Liver (tissue), 9 donors: ENCODE data around the gene LRRC45. TPM values are rescaled to one million over a fixed set of nuclear protein-coding genes. Genes with fewer than 3 reads are reported as not detected.

Experiments used
- DNase-seq: peaks from one replicate; pipeline ENCODE4 v3.0.0-alpha.2; 2017; ENCODE audit warnings: low spot score
- H3K27ac ChIP-seq, 2 donors: one replicate each; pipeline ENCODE4 v1.7.0; 2013; ENCODE audit warnings: inconsistent platforms in 2 of 2, low read length in 2 of 2, control low read depth in 1 of 2, low read depth in 1 of 2, mild to moderate bottlenecking in 1 of 2
- H3K27me3 ChIP-seq, 4 donors: one replicate each; pipeline versions ENCODE4 v1.6.1 to v1.7.0; 2013; ENCODE audit warnings: low read length in 3 of 4, inconsistent platforms in 1 of 4, mild to moderate bottlenecking in 1 of 4, moderate library complexity in 1 of 4; ENCODE audit not compliant: control insufficient read depth in 4 of 4, insufficient read depth in 4 of 4
- H3K36me3 ChIP-seq, 4 donors: one replicate each; pipeline versions ENCODE4 v1.6.1 to v1.7.0; 2013; ENCODE audit warnings: low read length in 3 of 4, mild to moderate bottlenecking in 3 of 4, low read depth in 1 of 4, moderate library complexity in 1 of 4; ENCODE audit not compliant: control insufficient read depth in 4 of 4, insufficient read depth in 3 of 4
- H3K4me1 ChIP-seq, 4 donors: one replicate each; pipeline versions ENCODE4 v1.6.1 to v1.7.0; 2013; ENCODE audit warnings: low read length in 3 of 4, mild to moderate bottlenecking in 3 of 4, moderate library complexity in 1 of 4; ENCODE audit not compliant: control insufficient read depth in 4 of 4, insufficient read depth in 4 of 4
- H3K4me3 ChIP-seq, 3 donors: one replicate each; pipeline versions ENCODE4 v1.6.1 to v1.7.0; 2013; ENCODE audit warnings: low read length in 3 of 3, control low read depth in 1 of 3, low read depth in 1 of 3, mild to moderate bottlenecking in 1 of 3
- H3K9ac ChIP-seq, 2 donors: one replicate each; pipeline ENCODE4 v1.7.0; 2013; ENCODE audit warnings: low read length in 2 of 2, mild to moderate bottlenecking in 2 of 2, moderate library complexity in 2 of 2, control low read depth in 1 of 2, low read depth in 1 of 2
- H3K9me3 ChIP-seq, 4 donors: one replicate each; pipeline versions ENCODE4 v1.6.1 to v1.7.0; 2013; ENCODE audit warnings: low read length in 3 of 4; ENCODE audit not compliant: control insufficient read depth in 4 of 4
- EGR1 ChIP-seq, 2 donors: IDR thresholded peaks; 2 replicates each; pipeline ENCODE4 v1.6.1; 2016 to 2018; ENCODE audit warnings: antibody characterized with exemption in 2 of 2, low read depth in 2 of 2
- FOXA1 ChIP-seq: IDR thresholded peaks from 2 replicates; pipeline ENCODE4 v1.6.1; 2016; ENCODE audit warnings: antibody characterized with exemption
- GABPA ChIP-seq, 2 donors: IDR thresholded peaks in 1 of 2; conservative IDR thresholded peaks in 1 of 2; 2 replicates each; pipeline ENCODE4 v1.6.1; 2016; ENCODE audit warnings: antibody characterized with exemption in 2 of 2, mild to moderate bottlenecking in 1 of 2, moderate library complexity in 1 of 2
- HNF4A ChIP-seq, 2 donors: conservative IDR thresholded peaks; 2 replicates each; pipeline ENCODE4 v1.6.1; 2016; ENCODE audit warnings: antibody characterized with exemption in 2 of 2, mild to moderate bottlenecking in 2 of 2
- HNF4G ChIP-seq: IDR thresholded peaks from 2 replicates; pipeline ENCODE4 v1.6.1; 2016; ENCODE audit warnings: antibody characterized with exemption
- JUND ChIP-seq, 2 donors: IDR thresholded peaks; 2 replicates each; pipeline ENCODE4 v1.6.1; 2016; ENCODE audit warnings: antibody characterized with exemption in 2 of 2
- NR2F2 ChIP-seq: IDR thresholded peaks from 2 replicates; pipeline ENCODE4 v1.6.1; 2016; ENCODE audit warnings: antibody characterized with exemption
- RAD21 ChIP-seq, 2 donors: IDR thresholded peaks; 2 replicates each; pipeline ENCODE4 v1.6.1; 2016; ENCODE audit warnings: antibody characterized with exemption in 2 of 2, mild to moderate bottlenecking in 2 of 2
- RXRA ChIP-seq, 2 donors: IDR thresholded peaks; 2 replicates each; pipeline ENCODE4 v1.6.1; 2017 to 2018; ENCODE audit warnings: antibody characterized with exemption in 2 of 2, mild to moderate bottlenecking in 1 of 2
- YY1 ChIP-seq: IDR thresholded peaks from 2 replicates; pipeline ENCODE4 v1.6.1; 2016; ENCODE audit warnings: antibody characterized with exemption, mild to moderate bottlenecking
- WGBS: extraction: QIAGEN DNeasy Blood & Tissue Kit; methylation state at CpG from one replicate; pipeline ENCODE4 v1.1.7; 2013; 5-methylcytosine and 5-hydroxymethylcytosine counted together
- polyA plus RNA-seq, 2 donors: library from polyadenylated mRNA; stranded (reverse) in 1 of 2; unstranded in 1 of 2; fragments of 200-250 nt in 1 of 2; fragments of >200 nt in 1 of 2; fragmentation: Nextera tagmentation in 1 of 2; extraction: Ambion mirVana in 1 of 2; gene quantifications; one replicate each; pipeline versions ENCODE4 v1.2.1 to v1.2.3, GENCODE V29; 2013 to 2015
- total RNA-seq, 2 donors: library from RNA; depleted of rRNA; stranded (reverse); fragments of >200 nt; gene quantifications; one replicate each; pipeline ENCODE4 v1.2.3, GENCODE V29; 2014
- TF ChIP-seq, protein P1 (sequence below): fragments of 150-350 bp; IDR thresholded peaks from 2 replicates; pipeline ENCODE4 v1.5.1; 2017; ENCODE audit warnings: improper control_type of control experiment, low read depth, low read length; ENCODE audit not compliant: missing input control
- TF ChIP-seq, protein P2 (sequence below): IDR thresholded peaks from 2 replicates; pipeline ENCODE4 v1.6.1; 2016; ENCODE audit warnings: antibody characterized with exemption
- TF ChIP-seq, protein P3 (sequence below): IDR thresholded peaks from 2 replicates; pipeline ENCODE4 v1.6.1; 2016; ENCODE audit warnings: antibody characterized with exemption, mild to moderate bottlenecking
- TF ChIP-seq, protein P4 (sequence below): IDR thresholded peaks from 2 replicates; pipeline ENCODE4 v1.6.1; 2016; ENCODE audit warnings: antibody characterized with exemption
- TF ChIP-seq, protein P5 (sequence below): IDR thresholded peaks from 2 replicates; pipeline ENCODE4 v1.6.1; 2016; ENCODE audit warnings: antibody characterized with exemption
- donor health status: healthy.
- donor health status: healthy.
- donor health status: healthy.
- donor health status: healthy.
- donor health status: healthy.

The LRRC45 gene
- total and polyA plus RNA-seq, 4 donors = 4.0 to 14.1 (median 7.0) TPM

DNA sequence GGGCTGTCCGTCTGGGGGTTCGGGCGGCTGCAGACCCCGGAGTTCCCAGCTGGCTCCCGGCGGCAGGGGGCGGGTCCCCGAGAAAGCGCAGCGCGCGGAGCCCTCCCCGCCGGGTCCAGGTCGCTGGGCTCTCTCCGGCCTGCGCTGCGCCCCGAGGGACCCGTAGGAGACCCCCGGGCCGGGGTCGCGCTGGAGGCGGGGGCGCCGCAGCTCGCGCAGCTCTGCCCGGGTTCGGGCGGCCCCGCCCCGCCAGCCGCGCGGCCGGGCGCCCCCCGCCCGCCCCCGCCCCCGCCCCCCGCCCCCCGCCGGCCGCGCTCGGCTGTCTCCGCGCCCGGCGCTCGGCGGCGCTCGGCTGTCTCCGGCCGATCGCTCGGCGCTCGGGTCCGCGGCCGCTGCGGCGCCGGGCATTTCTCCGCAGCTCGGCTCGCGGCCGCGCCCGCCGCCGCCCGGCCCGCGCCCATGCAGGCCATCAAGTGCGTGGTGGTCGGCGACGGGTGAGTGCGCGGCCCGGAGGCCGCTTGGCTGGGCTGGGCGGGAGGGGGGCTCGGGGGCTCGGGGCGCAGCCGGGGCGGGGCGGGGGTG is 8.3 kb downstream of the LRRC45 start, which contains the start of gene RAC3:
Gene RAC3, plus strand, starts transcription at position 376 of the 582 bp plus-strand sequence. Its CDS starts 84 bp downstream, at position 460.
- Histone ChIP-seq H3K9me3 (no peaks in the 10 kb centered on the region), H3K36me3 (peaks cover 0 to 5% (median 1%) of the 10 kb centered on the region in 4 donors), H3K27me3 (no peaks in the 10 kb centered on the region), H3K9ac (no peak within 1 kb of the TSS), H3K4me3 (peak within 1 kb of the TSS in 2 of 3 donors; percentile 27 to 63), H3K27ac (peak within 1 kb of the TSS; percentile 74 to 76), H3K4me1 (peaks cover 16 to 60% (median 39%) of the 10 kb centered on the region in 4 donors)
- under 1% methylated on average over 96 of the region's 96 CpGs for whole genome bisulfite sequencing
- no peak for TF ChIP-seq NR2F2
- TF ChIP-seq YY1 = no peak
- TF ChIP-seq, protein P1, sequence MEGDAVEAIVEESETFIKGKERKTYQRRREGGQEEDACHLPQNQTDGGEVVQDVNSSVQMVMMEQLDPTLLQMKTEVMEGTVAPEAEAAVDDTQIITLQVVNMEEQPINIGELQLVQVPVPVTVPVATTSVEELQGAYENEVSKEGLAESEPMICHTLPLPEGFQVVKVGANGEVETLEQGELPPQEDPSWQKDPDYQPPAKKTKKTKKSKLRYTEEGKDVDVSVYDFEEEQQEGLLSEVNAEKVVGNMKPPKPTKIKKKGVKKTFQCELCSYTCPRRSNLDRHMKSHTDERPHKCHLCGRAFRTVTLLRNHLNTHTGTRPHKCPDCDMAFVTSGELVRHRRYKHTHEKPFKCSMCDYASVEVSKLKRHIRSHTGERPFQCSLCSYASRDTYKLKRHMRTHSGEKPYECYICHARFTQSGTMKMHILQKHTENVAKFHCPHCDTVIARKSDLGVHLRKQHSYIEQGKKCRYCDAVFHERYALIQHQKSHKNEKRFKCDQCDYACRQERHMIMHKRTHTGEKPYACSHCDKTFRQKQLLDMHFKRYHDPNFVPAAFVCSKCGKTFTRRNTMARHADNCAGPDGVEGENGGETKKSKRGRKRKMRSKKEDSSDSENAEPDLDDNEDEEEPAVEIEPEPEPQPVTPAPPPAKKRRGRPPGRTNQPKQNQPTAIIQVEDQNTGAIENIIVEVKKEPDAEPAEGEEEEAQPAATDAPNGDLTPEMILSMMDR = no peak
- TF ChIP-seq RXRA (IDR thresholded peaks at IDR 0.05) = no peak
- TF ChIP-seq GABPA (IDR thresholded peaks at IDR 0.05 in 1 of 2, conservative IDR thresholded peaks at IDR 0.05 in 1 of 2) = no peak
- TF ChIP-seq JUND (IDR thresholded peaks at IDR 0.05) = no peak
- no peak for TF ChIP-seq FOXA1
- TF ChIP-seq, protein P2, sequence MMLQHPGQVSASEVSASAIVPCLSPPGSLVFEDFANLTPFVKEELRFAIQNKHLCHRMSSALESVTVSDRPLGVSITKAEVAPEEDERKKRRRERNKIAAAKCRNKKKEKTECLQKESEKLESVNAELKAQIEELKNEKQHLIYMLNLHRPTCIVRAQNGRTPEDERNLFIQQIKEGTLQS = no peak
- TF ChIP-seq, protein P3, sequence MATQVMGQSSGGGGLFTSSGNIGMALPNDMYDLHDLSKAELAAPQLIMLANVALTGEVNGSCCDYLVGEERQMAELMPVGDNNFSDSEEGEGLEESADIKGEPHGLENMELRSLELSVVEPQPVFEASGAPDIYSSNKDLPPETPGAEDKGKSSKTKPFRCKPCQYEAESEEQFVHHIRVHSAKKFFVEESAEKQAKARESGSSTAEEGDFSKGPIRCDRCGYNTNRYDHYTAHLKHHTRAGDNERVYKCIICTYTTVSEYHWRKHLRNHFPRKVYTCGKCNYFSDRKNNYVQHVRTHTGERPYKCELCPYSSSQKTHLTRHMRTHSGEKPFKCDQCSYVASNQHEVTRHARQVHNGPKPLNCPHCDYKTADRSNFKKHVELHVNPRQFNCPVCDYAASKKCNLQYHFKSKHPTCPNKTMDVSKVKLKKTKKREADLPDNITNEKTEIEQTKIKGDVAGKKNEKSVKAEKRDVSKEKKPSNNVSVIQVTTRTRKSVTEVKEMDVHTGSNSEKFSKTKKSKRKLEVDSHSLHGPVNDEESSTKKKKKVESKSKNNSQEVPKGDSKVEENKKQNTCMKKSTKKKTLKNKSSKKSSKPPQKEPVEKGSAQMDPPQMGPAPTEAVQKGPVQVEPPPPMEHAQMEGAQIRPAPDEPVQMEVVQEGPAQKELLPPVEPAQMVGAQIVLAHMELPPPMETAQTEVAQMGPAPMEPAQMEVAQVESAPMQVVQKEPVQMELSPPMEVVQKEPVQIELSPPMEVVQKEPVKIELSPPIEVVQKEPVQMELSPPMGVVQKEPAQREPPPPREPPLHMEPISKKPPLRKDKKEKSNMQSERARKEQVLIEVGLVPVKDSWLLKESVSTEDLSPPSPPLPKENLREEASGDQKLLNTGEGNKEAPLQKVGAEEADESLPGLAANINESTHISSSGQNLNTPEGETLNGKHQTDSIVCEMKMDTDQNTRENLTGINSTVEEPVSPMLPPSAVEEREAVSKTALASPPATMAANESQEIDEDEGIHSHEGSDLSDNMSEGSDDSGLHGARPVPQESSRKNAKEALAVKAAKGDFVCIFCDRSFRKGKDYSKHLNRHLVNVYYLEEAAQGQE = no peak
- TF ChIP-seq HNF4A (conservative IDR thresholded peaks at IDR 0.05) = no peak
- no peak for TF ChIP-seq RAD21 (IDR thresholded peaks at IDR 0.05)
- TF ChIP-seq EGR1 (IDR thresholded peaks at IDR 0.05; ENCODE audit: low read depth in 2 of 2) = no peak
- no peak for TF ChIP-seq HNF4G
- TF ChIP-seq, protein P4, sequence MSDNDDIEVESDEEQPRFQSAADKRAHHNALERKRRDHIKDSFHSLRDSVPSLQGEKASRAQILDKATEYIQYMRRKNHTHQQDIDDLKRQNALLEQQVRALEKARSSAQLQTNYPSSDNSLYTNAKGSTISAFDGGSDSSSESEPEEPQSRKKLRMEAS = no peak
- no peak for DNase-seq

DNA sequence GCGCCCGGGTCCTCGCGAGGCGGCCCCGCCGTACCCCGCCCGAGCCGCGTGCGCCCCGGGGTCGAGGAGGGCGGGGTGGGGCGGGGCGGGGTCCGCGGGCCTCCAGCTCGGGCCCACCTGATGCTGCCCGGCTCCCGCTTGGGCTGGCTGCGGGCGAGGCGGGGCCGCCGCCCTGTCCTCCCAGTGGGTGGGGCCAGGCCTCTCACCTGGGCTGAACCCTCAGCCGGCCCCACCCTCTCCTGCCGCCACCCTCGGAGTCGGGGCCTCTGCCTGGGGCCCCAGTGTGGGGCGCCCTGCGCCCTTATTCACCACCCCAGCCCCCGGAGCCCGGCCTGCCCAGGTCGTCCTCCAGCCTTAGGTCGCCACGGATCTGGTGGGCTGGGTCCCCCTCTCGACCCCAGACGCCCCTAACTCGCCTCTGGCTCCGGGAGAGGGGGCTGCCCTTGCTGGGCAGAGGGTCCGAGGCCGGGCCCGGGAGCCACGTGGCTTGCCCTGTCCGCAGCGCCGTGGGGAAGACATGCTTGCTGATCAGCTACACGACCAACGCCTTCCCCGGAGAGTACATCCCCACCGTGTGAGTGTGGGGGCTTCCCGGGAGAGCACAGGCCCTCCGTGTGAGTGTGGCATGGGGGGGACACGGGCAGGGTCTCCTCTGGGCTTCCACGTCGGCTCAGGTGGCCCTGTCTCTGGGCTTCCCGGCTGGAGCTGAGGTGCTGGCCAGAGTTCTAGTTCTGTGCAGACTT is 9.0 kb downstream of the LRRC45 start:
- H3K9ac ChIP-seq = no peak overlapping the region
- H3K4me3 ChIP-seq = peak overlapping the region in 1 of 3 donors; percentile 63
- no peak overlapping the region for H3K27ac ChIP-seq
- no peaks in the 10 kb centered on the region for H3K9me3 ChIP-seq
- TF ChIP-seq RXRA (IDR thresholded peaks at IDR 0.05) = peak in 1 of 2 donors; percentile 18
- TF ChIP-seq, protein P5, sequence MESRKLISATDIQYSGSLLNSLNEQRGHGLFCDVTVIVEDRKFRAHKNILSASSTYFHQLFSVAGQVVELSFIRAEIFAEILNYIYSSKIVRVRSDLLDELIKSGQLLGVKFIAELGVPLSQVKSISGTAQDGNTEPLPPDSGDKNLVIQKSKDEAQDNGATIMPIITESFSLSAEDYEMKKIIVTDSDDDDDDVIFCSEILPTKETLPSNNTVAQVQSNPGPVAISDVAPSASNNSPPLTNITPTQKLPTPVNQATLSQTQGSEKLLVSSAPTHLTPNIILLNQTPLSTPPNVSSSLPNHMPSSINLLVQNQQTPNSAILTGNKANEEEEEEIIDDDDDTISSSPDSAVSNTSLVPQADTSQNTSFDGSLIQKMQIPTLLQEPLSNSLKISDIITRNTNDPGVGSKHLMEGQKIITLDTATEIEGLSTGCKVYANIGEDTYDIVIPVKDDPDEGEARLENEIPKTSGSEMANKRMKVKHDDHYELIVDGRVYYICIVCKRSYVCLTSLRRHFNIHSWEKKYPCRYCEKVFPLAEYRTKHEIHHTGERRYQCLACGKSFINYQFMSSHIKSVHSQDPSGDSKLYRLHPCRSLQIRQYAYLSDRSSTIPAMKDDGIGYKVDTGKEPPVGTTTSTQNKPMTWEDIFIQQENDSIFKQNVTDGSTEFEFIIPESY = no peak
- TF ChIP-seq, protein P3 = no peak
- DNase-seq = no peak
- H3K36me3 ChIP-seq = peaks cover 0 to 5% (median 1%) of the 10 kb centered on the region in 4 donors
- 17% methylated on average over 59 of the region's 59 CpGs for WGBS
- H3K4me1 ChIP-seq = peaks cover 17 to 60% (median 38%) of the 10 kb centered on the region in 4 donors
- H3K27me3 ChIP-seq = no peaks in the 10 kb centered on the region
